ENCODE results near the gene DCUN1D5. TPM values are rescaled to one million over a fixed set of nuclear protein-coding genes. Genes with fewer than 3 reads are reported as not detected.

DCUN1D5 gene
- 25.9 TPM for polyA plus RNA-seq

DNA sequence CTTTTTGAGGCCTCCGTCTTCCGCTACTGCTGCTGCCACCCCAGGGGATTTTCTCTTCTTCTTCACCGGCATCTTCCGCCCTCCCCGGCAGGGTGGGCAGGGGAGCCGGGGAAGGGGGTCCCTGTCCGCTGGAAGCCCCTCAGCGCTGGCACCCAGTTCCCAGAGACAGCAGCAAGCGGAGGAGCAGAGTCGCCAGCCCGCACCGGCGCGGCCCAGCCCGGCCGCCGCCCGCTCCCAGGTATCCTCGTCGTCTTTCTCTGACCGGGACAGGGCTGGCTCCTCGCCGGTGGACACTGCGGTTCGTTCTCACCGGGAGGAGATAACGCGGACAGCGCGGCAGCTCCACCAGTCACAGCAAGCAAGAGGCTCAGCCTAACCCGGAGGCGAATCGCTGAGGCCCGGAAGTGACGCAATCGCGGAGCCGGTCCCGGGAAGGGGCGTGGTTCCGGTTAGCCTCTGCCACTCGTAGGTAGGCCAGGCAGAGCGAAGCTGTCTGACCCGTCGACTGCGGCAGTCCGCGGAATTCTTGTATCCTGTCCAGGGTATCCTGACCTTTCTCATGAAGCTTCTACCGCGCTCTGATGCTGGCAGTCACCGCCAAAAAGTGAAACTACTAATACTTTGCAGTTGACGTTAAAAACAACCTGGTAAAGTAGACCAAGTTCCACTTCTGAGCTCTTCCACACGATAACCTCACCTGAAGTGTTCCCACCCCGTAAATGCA is at the start of gene DCUN1D5:
TSS of gene DCUN1D5 (minus strand) at position 360 of the 724 bp plus-strand sequence. CDS start at position 72, 288 bp downstream.
- peaks cover 9% of the 10 kb centered on the region for H3K27me3 Mint-ChIP-seq
- peaks cover 0 to 2% (median 0%) of the 10 kb centered on the region in 3 donors for H3K9me3 Mint-ChIP-seq
- peak within 1 kb of the TSS; percentile 82 to 97 (median 95) for H3K27ac Mint-ChIP-seq
- H3K4me3 Mint-ChIP-seq, result peak within 1 kb of the TSS; percentile 91 to 96 (median 94)
- peaks cover 17 to 23% (median 17%) of the 10 kb centered on the region in 3 donors for H3K4me1 Mint-ChIP-seq
- no peaks in the 10 kb centered on the region for H3K36me3 Mint-ChIP-seq

DNA sequence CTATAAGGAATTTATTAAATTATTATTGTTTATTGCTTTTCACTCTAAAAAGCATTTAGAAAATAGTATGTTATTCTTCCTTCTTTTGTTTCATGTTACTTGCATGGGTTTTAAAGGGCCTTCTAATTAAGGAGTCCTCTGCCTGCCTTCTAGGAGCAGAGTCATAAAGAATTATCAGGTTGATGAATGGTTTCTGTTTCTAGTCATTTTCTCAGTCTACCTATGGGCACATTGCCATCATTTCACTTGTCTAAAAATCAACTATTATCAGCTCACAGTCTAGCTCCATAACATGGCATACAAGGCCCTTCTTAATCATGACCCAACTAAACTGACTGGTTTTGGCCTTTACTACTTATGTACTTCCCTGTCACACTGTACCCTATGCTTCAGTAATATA is 33.5 kb upstream of the DCUN1D5 start:
- no peaks in the 10 kb centered on the region for H3K9me3 Mint-ChIP-seq
- H3K4me1 Mint-ChIP-seq, result no peaks in the 10 kb centered on the region

GRCh38 chr11:103114836-103115235 is 22.9 kb upstream of the DCUN1D5 start:
- H3K36me3 Mint-ChIP-seq, result peaks cover 2% of the 10 kb centered on the region
- no peaks in the 10 kb centered on the region for H3K9me3 Mint-ChIP-seq
- H3K27ac Mint-ChIP-seq, result no peak overlapping the region
- H3K27me3 Mint-ChIP-seq, result no peaks in the 10 kb centered on the region
- H3K4me1 Mint-ChIP-seq, result no peaks in the 10 kb centered on the region
- H3K4me3 Mint-ChIP-seq, result no peak overlapping the region

More for the DNA sequence above, 33.5 kb upstream of the DCUN1D5 start:
- no peak overlapping the region for H3K4me3 Mint-ChIP-seq
- H3K27ac Mint-ChIP-seq, result no peak overlapping the region
- peaks cover 3% of the 10 kb centered on the region for H3K36me3 Mint-ChIP-seq
- no peaks in the 10 kb centered on the region for H3K27me3 Mint-ChIP-seq

GRCh38 chr11:103112364-103112763 is 20.4 kb upstream of the DCUN1D5 start:
- peak overlapping the region in 1 of 4 donors; percentile 2 for H3K4me3 Mint-ChIP-seq
- H3K27me3 Mint-ChIP-seq, result no peaks in the 10 kb centered on the region
- H3K36me3 Mint-ChIP-seq, result peaks cover 2% of the 10 kb centered on the region
- H3K27ac Mint-ChIP-seq, result no peak overlapping the region
- peaks cover 0 to 7% (median 0%) of the 10 kb centered on the region in 3 donors for H3K4me1 Mint-ChIP-seq
- no peaks in the 10 kb centered on the region for H3K9me3 Mint-ChIP-seq

GRCh38 chr11:103111400-103111799 is 19.4 kb upstream of the DCUN1D5 start:
- Mint-ChIP-seq H3K4me1 (peaks cover 0 to 7% (median 0%) of the 10 kb centered on the region in 3 donors), H3K4me3 (peak overlapping the region in 1 of 4 donors; percentile 41), H3K27ac (no peak overlapping the region), H3K9me3 (no peaks in the 10 kb centered on the region), H3K36me3 (peaks cover 2% of the 10 kb centered on the region), H3K27me3 (no peaks in the 10 kb centered on the region)

GRCh38 chr11:103110391-103110790 is 18.4 kb upstream of the DCUN1D5 start:
- H3K27ac Mint-ChIP-seq, result no peak overlapping the region
- no peaks in the 10 kb centered on the region for H3K9me3 Mint-ChIP-seq
- H3K27me3 Mint-ChIP-seq, result no peaks in the 10 kb centered on the region
- H3K4me3 Mint-ChIP-seq, result peak overlapping the region in 3 of 4 donors; percentile 75 to 97 (median 87)
- peaks cover 0 to 7% (median 0%) of the 10 kb centered on the region in 3 donors for H3K4me1 Mint-ChIP-seq
- peaks cover 2% of the 10 kb centered on the region for H3K36me3 Mint-ChIP-seq

GRCh38 chr11:103109818-103110388 is 17.9 kb upstream of the DCUN1D5 start:
- Mint-ChIP-seq H3K9me3 (no peaks in the 10 kb centered on the region), H3K4me3 (peak overlapping the region; percentile 87 to 98 (median 97)), H3K27ac (peak overlapping the region; percentile 84 to 97 (median 95)), H3K36me3 (peaks cover under 1% of the 10 kb centered on the region), H3K27me3 (no peaks in the 10 kb centered on the region), H3K4me1 (peaks cover 0 to 7% (median 0%) of the 10 kb centered on the region in 3 donors)

DNA sequence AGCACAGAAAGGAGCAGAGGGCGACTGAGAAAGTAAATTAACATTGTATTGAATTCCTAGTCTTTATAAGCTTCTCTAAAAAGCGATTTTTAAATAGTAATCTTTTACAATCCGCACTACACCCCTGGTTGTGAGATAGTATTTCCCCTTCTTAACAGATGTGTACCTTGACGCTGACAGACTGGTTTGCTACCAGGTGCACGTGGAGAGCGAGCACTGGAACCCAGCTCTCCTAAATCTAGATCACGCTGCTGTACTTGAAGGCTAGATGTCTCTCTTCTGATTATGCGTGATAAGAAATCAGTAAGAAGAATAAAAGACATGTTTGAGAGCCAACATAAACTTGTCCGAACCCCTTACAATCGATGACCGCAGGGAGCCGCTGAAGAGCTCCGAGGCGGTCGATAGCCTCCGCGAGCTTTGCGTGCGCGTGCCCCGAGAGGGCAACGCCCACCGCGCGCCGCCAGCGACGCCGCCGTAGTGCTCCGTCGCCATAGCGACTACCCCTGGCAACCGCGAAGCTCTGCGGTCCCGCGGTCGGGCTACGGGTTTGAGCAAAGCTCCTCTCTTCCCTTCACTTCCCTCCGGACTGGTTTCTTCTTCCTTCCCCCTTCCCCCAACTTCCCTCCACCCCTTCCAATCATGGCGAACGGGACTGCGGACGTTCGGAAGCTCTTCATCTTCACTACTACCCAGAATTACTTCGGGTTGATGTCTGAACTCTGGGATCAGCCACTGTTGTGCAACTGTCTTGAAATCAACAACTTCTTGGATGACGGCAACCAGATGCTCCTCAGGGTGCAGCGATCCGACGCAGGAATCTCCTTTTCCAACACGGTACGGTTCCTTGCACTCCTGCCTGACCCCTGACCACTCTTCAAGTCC is 17.2 kb upstream of the DCUN1D5 start, which contains the start of gene DYNC2H1:
TSS of gene DYNC2H1 (plus strand) at position 494 of the 885 bp plus-strand sequence. CDS start at position 643, 149 bp downstream.
- H3K4me1 Mint-ChIP-seq, result peaks cover 0 to 7% (median 0%) of the 10 kb centered on the region in 3 donors

GRCh38 chr11:103097279-103097678 is 5.3 kb upstream of the DCUN1D5 start:
- peaks cover 18% of the 10 kb centered on the region for H3K27me3 Mint-ChIP-seq
- peaks cover 0 to 2% (median 0%) of the 10 kb centered on the region in 3 donors for H3K9me3 Mint-ChIP-seq
- H3K4me3 Mint-ChIP-seq, result no peak overlapping the region
- peaks cover 3% of the 10 kb centered on the region for H3K36me3 Mint-ChIP-seq
- H3K4me1 Mint-ChIP-seq, result peaks cover 3 to 6% (median 5%) of the 10 kb centered on the region in 3 donors
- H3K27ac Mint-ChIP-seq, result no peak overlapping the region

More for the DNA sequence above, 17.2 kb upstream of the DCUN1D5 start, which contains the start of gene DYNC2H1:
- Mint-ChIP-seq H3K27me3 (peaks cover 2% of the 10 kb centered on the region), H3K36me3 (no peaks in the 10 kb centered on the region), H3K4me3 (peak within 1 kb of the TSS; percentile 87 to 98 (median 97)), H3K27ac (peak within 1 kb of the TSS; percentile 84 to 97 (median 95)), H3K9me3 (no peaks in the 10 kb centered on the region)

DNA sequence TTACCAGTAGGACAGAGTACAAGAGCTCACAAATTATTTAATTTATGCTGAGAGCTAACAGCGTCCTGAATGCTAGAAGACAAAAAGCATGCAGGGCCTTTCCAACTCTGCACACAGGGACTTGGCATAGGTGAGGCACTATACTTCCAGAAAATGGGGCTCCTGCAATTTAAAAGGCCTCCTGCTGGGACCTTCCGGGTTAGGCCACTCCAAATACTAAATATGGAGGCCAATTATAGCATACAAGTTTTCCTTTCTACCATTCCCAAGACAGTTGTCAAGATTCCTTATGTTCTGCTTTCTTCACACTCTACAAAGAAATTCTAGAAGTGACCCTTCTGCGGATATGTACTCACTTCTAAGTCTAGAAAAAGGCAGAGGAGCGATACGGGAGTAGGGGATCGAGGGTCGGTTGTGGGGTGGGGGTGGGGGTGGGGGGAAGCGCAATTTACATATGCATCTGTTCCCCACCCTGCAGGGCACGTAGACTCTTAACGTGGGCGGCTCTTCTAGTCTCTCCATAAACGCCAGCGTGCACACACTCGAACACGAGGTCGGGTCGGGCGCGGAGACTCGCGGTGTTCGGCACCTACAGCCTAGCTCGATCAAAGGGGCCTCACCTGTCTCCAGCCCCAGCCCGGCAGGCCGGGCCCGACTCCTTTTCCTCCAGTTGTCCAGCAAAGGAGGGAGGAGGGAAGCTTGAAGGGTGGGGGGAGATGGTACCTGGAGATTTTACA is 728 bp downstream of the DCUN1D5 start:
- Mint-ChIP-seq H3K36me3 (no peaks in the 10 kb centered on the region), H3K9me3 (peaks cover 0 to 2% (median 0%) of the 10 kb centered on the region in 3 donors), H3K4me3 (peak overlapping the region; percentile 91 to 96 (median 94)), H3K27me3 (peaks cover 7% of the 10 kb centered on the region), H3K27ac (peak overlapping the region; percentile 72 to 97 (median 95)), H3K4me1 (peaks cover 17 to 26% (median 20%) of the 10 kb centered on the region in 3 donors)

DNA sequence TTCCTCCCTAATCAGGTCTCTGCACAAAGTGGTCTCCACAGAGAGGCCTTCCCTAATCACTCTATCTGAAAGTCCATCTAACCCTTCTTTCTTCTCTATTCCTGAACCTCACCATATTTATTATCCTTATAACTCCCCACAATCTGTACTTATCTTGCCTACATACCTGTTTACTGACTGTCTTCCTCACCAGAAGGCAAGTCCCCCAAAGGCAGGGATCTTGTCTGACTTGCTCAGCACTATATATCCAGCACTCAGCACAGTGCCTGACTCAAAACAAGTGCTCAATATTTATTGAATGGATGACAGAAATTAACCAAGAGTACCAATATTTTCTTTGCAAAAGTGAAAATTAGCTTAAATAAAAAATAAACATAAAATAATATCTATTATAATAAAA is 5.5 kb downstream of the DCUN1D5 start:
- Mint-ChIP-seq H3K27me3 (no peaks in the 10 kb centered on the region), H3K4me1 (peaks cover 15 to 18% (median 18%) of the 10 kb centered on the region in 3 donors), H3K4me3 (no peak overlapping the region), H3K27ac (no peak overlapping the region), H3K36me3 (peaks cover 2% of the 10 kb centered on the region), H3K9me3 (no peaks in the 10 kb centered on the region)

- Mint-ChIP-seq H3K9me3 (no peaks in the 10 kb centered on the region), H3K4me3 (no peak overlapping the region), H3K36me3 (peaks cover 2% of the 10 kb centered on the region), H3K27me3 (no peaks in the 10 kb centered on the region), H3K4me1 (peaks cover 15% of the 10 kb centered on the region in 3 donors), H3K27ac (no peak overlapping the region)
Observed at GRCh38 chr11:103085758-103086365, 6.1 kb downstream of the DCUN1D5 start.

GRCh38 chr11:103079833-103080232 is 12.1 kb downstream of the DCUN1D5 start:
- Mint-ChIP-seq H3K27me3 (no peaks in the 10 kb centered on the region), H3K27ac (peak overlapping the region in 1 of 3 donors; percentile 31), H3K4me1 (no peaks in the 10 kb centered on the region), H3K9me3 (no peaks in the 10 kb centered on the region), H3K36me3 (peaks cover 3% of the 10 kb centered on the region), H3K4me3 (no peak overlapping the region)

DNA sequence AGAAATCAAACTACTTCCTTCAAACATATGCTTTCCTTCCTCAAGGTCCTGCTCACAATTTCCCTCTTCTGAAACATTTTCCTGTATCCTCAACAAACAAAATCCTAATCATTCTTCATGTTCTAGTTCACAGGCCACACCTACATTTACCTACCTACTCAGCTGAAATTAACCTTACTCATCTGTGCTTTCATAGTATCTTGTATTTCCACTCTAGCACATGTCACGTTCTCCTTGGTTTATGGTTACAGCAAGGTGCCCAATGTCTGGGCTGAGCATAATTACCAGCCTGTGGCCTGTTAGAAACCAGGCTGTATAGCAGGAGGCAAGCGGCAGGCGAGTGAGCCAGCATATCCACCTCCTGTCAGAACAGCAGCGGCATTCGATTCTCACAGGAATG is 13.2 kb downstream of the DCUN1D5 start:
- peak overlapping the region in 1 of 3 donors; percentile 10 for H3K27ac Mint-ChIP-seq
- no peak overlapping the region for H3K4me3 Mint-ChIP-seq
- no peaks in the 10 kb centered on the region for H3K27me3 Mint-ChIP-seq
- peaks cover 7% of the 10 kb centered on the region for H3K36me3 Mint-ChIP-seq
- H3K9me3 Mint-ChIP-seq, result no peaks in the 10 kb centered on the region
- H3K4me1 Mint-ChIP-seq, result no peaks in the 10 kb centered on the region

Measured in IgD-negative memory B cell (primary cell).